ENCODE results near the gene CCDC170. TPM values are rescaled to one million over a fixed set of nuclear protein-coding genes. Genes with fewer than 3 reads are reported as not detected.
"Not testable (repeated sequence)": the region's sequence is repeated elsewhere in the genome, so short reads cannot be mapped to it uniquely, and the experiment has no call there.

Gene CCDC170
- total RNA-seq (2012; rRNA removed), result 0.44 and 1.3 TPM in 2 replicates

DNA sequence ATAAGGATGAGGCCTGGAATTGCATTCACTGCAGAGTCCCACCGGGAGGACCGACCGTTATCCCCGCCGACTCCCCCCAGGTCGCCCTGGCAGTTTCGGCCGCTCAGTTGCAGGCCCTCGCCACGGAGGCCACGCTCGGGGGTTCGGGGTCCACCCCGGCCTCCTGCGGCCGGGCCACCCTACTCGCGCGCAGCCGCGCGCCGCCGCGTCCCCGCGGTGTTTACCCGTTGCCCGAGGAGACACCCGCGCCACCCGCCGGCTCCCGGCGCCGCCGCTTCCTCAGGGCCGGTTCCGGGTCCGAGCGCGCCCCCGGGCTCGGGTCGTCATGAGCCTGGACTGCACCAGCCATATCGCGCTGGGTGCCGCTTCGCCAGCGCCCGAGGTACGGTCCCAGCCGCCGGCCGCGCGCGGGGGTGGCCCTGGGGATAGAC lies at the start of gene CCDC170:
CCDC170 (plus strand) TSS at position 214 of the 431 bp plus-strand sequence; CDS start at position 326, 112 bp downstream.
- Histone ChIP-seq H3K27me3 (ENCODE audit: control insufficient read depth, insufficient read depth, low read length) (no peaks in the 10 kb centered on the region), H3K4me2 (ENCODE audit: low read length) (peak within 1 kb of the TSS; percentile 90), H3K4me1 (ENCODE audit: control insufficient read depth, insufficient read depth, low read length) (peaks cover 11% of the 10 kb centered on the region), H3K4me3 (ENCODE audit: low read length) (peak within 1 kb of the TSS; percentile 85), H3K9me3 (replicated peaks; ENCODE audit: low read length) (no peaks in the 10 kb centered on the region), H3K9ac (ENCODE audit: low read depth, low read length) (peak within 1 kb of the TSS; percentile 84), H3K36me3 (ENCODE audit: insufficient read depth, low read length) (no peaks in the 10 kb centered on the region)

DNA sequence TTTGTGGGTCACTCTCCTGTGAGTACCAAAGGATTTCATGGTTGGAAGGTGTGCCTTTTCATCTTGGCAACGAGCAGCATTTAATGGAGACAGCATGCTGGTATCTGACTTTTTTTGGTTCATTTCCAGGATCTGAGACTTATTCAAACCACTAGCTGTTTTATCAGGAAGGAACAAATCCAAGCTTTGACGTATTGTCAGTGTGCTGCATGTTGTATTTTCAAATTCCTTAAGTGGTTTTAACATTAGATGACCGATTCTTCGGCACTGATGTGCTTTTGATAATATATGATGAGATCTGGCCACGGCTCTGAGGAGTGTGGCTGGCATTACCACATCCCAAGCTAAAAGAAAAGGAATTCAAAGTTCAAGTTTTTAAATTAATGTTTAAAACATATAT lies 48.3 kb upstream of the CCDC170 start:
- Histone ChIP-seq H3K4me3 (ENCODE audit: low read length) (peak overlapping the region; percentile 16), H3K36me3 (ENCODE audit: insufficient read depth, low read length) (peaks cover 19% of the 10 kb centered on the region), H3K4me2 (ENCODE audit: low read length) (peak overlapping the region; percentile 52), H3K9me3 (replicated peaks; ENCODE audit: low read length) (no peaks in the 10 kb centered on the region), H3K27me3 (ENCODE audit: control insufficient read depth, insufficient read depth, low read length) (no peaks in the 10 kb centered on the region), H3K9ac (ENCODE audit: low read depth, low read length) (peak overlapping the region; percentile 70), H3K4me1 (ENCODE audit: control insufficient read depth, insufficient read depth, low read length) (peaks cover 30% of the 10 kb centered on the region)

DNA sequence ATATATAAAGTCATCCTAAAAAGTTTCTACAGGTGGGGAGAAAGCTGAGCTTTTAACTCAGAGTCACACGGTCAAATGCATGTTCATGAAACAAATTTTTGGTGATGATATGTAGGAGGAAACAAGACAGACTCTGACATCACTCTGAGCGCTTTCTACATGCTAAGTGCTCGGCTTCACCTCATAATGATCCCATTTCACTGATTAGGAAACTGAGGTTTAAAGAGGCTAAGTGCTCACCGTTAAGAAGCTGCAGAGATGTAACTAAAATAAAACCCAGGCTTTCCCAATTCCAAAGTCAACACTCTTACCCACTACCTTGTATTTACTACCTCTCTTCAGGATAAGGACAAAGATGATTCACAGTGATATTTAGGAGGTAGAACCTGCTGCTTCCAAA lies 46.6 kb upstream of the CCDC170 start:
- no peaks in the 10 kb centered on the region for H3K9me3 ChIP-seq (replicated peaks; ENCODE audit: low read length)
- H3K9ac ChIP-seq (ENCODE audit: low read depth, low read length), result no peak overlapping the region
- no peak overlapping the region for H3K4me3 ChIP-seq (ENCODE audit: low read length)
- H3K4me1 ChIP-seq (ENCODE audit: control insufficient read depth, insufficient read depth, low read length), result peaks cover 30% of the 10 kb centered on the region
- no peak overlapping the region for H3K4me2 ChIP-seq (ENCODE audit: low read length)
- no peaks in the 10 kb centered on the region for H3K27me3 ChIP-seq (ENCODE audit: control insufficient read depth, insufficient read depth, low read length)
- H3K36me3 ChIP-seq (ENCODE audit: insufficient read depth, low read length), result peaks cover 11% of the 10 kb centered on the region

GRCh38 chr6:151448623-151449022 lies 45.2 kb upstream of the CCDC170 start:
- H3K4me1 ChIP-seq (ENCODE audit: control insufficient read depth, insufficient read depth, low read length), result peaks cover 32% of the 10 kb centered on the region
- H3K9me3 ChIP-seq (replicated peaks; ENCODE audit: low read length), result no peaks in the 10 kb centered on the region
- H3K36me3 ChIP-seq (ENCODE audit: insufficient read depth, low read length), result peaks cover 11% of the 10 kb centered on the region
- no peak overlapping the region for H3K4me2 ChIP-seq (ENCODE audit: low read length)
- H3K9ac ChIP-seq (ENCODE audit: low read depth, low read length), result no peak overlapping the region
- H3K27me3 ChIP-seq (ENCODE audit: control insufficient read depth, insufficient read depth, low read length), result no peaks in the 10 kb centered on the region
- no peak overlapping the region for H3K4me3 ChIP-seq (ENCODE audit: low read length)

DNA sequence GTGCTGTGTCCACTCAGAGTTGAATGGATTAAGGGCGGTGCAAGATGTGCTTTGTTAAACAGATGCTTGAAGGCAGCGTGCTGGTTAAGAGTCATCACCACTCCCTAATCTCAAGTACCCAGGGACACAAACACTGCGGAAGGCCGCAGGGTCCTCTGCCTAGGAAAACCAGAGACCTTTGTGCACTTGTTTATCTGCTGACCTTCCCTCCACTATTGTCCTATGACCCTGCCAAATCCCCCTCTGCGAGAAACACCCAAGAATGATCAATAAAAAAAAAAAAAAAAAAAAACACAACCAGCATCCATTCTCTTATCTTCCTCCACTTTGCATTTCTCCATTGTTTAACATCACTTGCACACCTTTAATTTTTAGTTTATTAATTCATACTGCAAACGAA lies 42.9 kb upstream of the CCDC170 start:
- Histone ChIP-seq H3K4me3 (ENCODE audit: low read length) (peak overlapping the region; percentile 91), H3K9ac (ENCODE audit: low read depth, low read length) (peak overlapping the region; percentile 85)

GRCh38 chr6:151451417-151451949 lies 42.3 kb upstream of the CCDC170 start:
- Histone ChIP-seq H3K4me3 (ENCODE audit: low read length) (peak overlapping the region; percentile 91), H3K36me3 (ENCODE audit: insufficient read depth, low read length) (peaks cover 3% of the 10 kb centered on the region), H3K4me1 (ENCODE audit: control insufficient read depth, insufficient read depth, low read length) (peaks cover 17% of the 10 kb centered on the region), H3K27me3 (ENCODE audit: control insufficient read depth, insufficient read depth, low read length) (no peaks in the 10 kb centered on the region), H3K4me2 (ENCODE audit: low read length) (peak overlapping the region; percentile 90), H3K9me3 (replicated peaks; ENCODE audit: low read length) (no peaks in the 10 kb centered on the region), H3K9ac (ENCODE audit: low read depth, low read length) (peak overlapping the region; percentile 85)

More for the DNA sequence above, 42.9 kb upstream of the CCDC170 start:
- peaks cover 22% of the 10 kb centered on the region for H3K4me1 ChIP-seq (ENCODE audit: control insufficient read depth, insufficient read depth, low read length)
- peak overlapping the region; percentile 90 for H3K4me2 ChIP-seq (ENCODE audit: low read length)
- not testable (repeated sequence) for H3K36me3 ChIP-seq (ENCODE audit: insufficient read depth, low read length); H3K9me3 ChIP-seq (replicated peaks; ENCODE audit: low read length); H3K27me3 ChIP-seq (ENCODE audit: control insufficient read depth, insufficient read depth, low read length)

DNA sequence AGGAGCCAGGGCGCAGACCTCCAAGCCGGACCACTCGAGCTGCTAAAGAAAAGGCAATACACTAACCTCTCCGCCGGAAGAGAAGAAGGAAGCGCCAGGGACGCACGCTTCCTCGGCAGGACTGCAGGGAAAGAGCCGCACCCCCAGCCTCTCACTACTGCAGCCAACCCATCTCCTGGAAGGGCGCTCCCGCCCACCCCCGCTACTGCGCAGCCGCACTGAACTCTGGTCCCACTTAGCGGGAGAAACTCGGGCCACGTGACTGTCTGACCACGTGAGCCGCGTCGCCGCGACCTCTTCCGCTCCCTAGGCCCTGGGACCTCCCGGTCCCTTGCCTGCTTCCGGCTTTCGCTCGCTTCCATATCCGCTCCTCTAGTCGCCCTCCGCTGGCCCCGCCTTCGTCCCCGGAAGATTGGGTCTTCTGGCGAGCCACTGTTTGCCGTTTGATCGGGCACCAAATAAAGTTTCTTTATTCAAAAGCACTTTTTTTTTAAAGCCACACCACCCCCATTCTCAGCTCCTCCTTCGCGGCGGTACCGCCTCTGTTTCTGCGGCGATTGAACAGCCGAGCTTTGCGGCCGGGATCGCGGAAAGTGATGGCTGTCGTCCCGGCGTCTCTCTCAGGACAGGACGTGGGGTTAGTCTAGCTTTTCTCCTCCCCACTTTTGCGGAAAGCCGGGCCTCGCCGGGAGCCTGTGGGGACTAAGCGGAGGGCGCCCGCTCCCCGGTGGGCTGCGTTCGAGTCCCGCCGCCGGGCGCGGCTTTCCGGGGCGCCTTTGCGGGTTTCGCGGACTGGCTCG lies 41.7 kb upstream of the CCDC170 start, which contains the start of gene RMND1:
RMND1 (minus strand) TSS at position 177 of the 800 bp plus-strand sequence. CDS start 6,315 bp downstream, outside the sequence.
- peak within 1 kb of the TSS; percentile 94 for H3K9ac ChIP-seq (ENCODE audit: low read depth, low read length)
- peak within 1 kb of the TSS; percentile 90 for H3K4me2 ChIP-seq (ENCODE audit: low read length)
- peak within 1 kb of the TSS; percentile 91 for H3K4me3 ChIP-seq (ENCODE audit: low read length)
- H3K9me3 ChIP-seq (replicated peaks; ENCODE audit: low read length), result no peaks in the 10 kb centered on the region
- H3K27me3 ChIP-seq (ENCODE audit: control insufficient read depth, insufficient read depth, low read length), result no peaks in the 10 kb centered on the region
- peaks cover 4% of the 10 kb centered on the region for H3K36me3 ChIP-seq (ENCODE audit: insufficient read depth, low read length)
- peaks cover 11% of the 10 kb centered on the region for H3K4me1 ChIP-seq (ENCODE audit: control insufficient read depth, insufficient read depth, low read length)

DNA sequence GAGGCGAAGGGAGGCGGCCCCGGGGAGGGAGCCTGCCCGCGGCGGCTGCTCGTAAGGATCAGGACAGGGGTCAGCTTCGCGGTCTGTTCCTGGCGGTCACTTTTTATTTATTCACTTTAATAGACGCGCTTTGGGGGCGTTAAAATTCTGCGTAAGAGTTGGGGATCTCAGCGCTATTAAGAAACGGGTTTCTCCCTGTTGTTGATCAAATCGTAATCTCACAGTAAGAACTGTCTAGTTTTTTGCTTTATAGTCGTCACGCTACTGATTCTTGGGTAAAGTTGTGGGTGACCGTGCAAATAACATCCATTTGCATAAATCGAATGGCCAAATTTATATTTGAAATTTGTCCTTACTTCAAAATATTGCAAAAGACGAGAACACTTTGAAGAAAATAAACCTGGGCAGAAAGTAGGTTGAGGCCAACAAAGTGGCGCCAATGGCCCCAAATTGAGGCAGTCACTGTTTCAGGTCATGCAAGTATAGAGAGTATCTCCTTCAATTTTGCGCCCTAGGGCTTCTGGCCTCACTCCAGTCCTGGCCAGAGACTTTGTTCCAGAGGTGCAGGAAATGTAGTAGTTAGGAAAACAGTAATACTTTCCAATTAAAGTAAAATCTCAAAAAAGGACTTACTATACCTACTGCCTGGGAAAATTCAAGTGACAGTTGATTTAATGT lies 40.9 kb upstream of the CCDC170 start:
- Histone ChIP-seq H3K4me2 (ENCODE audit: low read length) (peak overlapping the region; percentile 79), H3K4me3 (ENCODE audit: low read length) (peak overlapping the region; percentile 84), H3K9ac (ENCODE audit: low read depth, low read length) (peak overlapping the region; percentile 94), H3K36me3 (ENCODE audit: insufficient read depth, low read length) (peaks cover 4% of the 10 kb centered on the region), H3K9me3 (replicated peaks; ENCODE audit: low read length) (no peaks in the 10 kb centered on the region), H3K4me1 (ENCODE audit: control insufficient read depth, insufficient read depth, low read length) (peaks cover 11% of the 10 kb centered on the region), H3K27me3 (ENCODE audit: control insufficient read depth, insufficient read depth, low read length) (no peaks in the 10 kb centered on the region)

DNA sequence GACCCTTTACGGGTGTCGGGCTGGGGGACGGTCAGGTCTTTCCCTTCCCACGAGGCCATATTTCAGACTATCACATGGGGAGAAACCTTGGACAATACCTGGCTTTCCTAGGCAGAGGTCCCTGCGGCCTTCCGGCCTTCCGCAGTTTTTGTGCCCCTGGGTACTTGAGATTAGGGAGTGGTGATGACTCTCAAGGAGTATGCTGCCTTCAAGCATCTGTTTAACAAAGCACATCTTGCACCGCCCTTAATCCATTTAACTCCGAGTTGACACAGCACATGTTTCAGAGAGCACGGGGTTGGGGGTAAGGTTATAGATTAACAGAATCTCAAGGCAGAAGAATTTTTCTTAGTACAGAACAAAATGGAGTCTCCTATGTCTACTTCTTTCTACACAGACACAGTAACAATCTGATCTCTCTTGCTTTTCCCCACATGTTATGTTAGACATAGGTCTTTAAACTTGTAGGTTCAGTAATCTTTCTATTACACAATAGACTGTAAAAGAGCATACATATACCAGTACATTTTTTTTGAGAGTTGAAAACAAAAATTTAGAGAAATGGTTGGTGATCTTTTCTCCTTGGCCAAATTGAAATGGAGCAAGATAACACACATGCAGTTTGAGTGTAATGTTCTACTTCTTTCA lies 37.9 kb upstream of the CCDC170 start:
- not testable (repeated sequence) for H3K9ac ChIP-seq (ENCODE audit: low read depth, low read length); H3K27me3 ChIP-seq (ENCODE audit: control insufficient read depth, insufficient read depth, low read length); H3K4me2 ChIP-seq (ENCODE audit: low read length); H3K4me3 ChIP-seq (ENCODE audit: low read length); H3K9me3 ChIP-seq (replicated peaks; ENCODE audit: low read length)
- H3K36me3 ChIP-seq (ENCODE audit: insufficient read depth, low read length), result peaks cover 12% of the 10 kb centered on the region
- peaks cover 11% of the 10 kb centered on the region for H3K4me1 ChIP-seq (ENCODE audit: control insufficient read depth, insufficient read depth, low read length)

DNA sequence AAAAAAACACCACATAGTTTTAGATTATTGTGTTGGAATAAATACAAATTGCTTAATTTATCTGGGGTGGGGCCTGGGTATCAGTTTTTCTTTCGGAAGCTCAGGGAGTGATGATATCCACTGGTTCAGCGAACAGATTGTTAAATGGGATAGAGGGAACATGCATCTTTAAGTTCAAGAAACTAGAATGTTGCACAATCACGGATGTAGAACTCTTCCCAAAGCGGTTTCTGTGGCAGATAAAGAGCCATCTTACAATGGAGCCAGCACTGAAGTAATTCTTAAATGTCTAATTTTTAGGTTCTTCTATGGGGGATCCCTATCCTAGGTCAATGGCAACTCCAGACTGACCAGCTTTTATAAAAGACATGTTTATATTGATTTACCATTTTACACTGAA lies 32.1 kb upstream of the CCDC170 start:
- no peaks in the 10 kb centered on the region for H3K4me1 ChIP-seq (ENCODE audit: control insufficient read depth, insufficient read depth, low read length)
- peaks cover 20% of the 10 kb centered on the region for H3K36me3 ChIP-seq (ENCODE audit: insufficient read depth, low read length)

GRCh38 chr6:151464702-151465101 lies 29.1 kb upstream of the CCDC170 start:
- Histone ChIP-seq H3K4me3 (ENCODE audit: low read length) (no peak overlapping the region), H3K36me3 (ENCODE audit: insufficient read depth, low read length) (peaks cover 12% of the 10 kb centered on the region), H3K9me3 (replicated peaks; ENCODE audit: low read length) (no peaks in the 10 kb centered on the region), H3K9ac (ENCODE audit: low read depth, low read length) (no peak overlapping the region), H3K4me2 (ENCODE audit: low read length) (no peak overlapping the region), H3K27me3 (ENCODE audit: control insufficient read depth, insufficient read depth, low read length) (no peaks in the 10 kb centered on the region), H3K4me1 (ENCODE audit: control insufficient read depth, insufficient read depth, low read length) (no peaks in the 10 kb centered on the region)

More for the DNA sequence above, 32.1 kb upstream of the CCDC170 start:
- Histone ChIP-seq H3K27me3 (ENCODE audit: control insufficient read depth, insufficient read depth, low read length) (no peaks in the 10 kb centered on the region), H3K4me2 (ENCODE audit: low read length) (no peak overlapping the region), H3K9me3 (replicated peaks; ENCODE audit: low read length) (no peaks in the 10 kb centered on the region), H3K4me3 (ENCODE audit: low read length) (no peak overlapping the region), H3K9ac (ENCODE audit: low read depth, low read length) (no peak overlapping the region)
